ENCODE data around the gene FTL.

DNA sequence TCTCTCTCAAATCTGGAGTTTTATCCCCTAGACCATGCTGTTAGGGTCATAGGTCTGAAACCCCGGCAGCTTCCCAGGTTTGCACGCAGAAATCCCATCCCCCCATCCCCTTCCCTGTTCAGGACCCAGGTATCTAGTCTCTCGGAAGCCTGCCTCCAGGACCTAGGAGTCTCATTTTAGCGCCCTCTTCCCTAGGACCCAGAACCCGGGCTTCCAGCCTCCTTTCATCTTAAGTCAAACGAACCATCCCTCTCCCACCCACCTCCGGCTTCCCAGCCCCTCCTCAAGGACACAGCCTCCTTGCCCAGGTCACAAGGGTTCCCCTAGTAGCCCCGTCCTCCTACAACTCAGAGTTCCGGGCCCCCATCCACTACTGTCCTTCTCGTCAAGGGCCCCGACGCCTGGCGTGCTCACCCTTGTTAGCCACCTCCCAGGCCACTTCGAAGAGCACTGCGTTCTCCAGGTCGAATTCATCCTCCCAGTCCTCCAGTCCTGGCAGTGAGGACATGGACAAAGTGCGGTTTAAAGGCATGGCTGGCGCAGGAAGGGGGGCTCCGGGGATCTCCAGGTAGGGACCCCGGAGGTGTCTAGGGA is 27.6 kb downstream of the FTL start:
- TF ChIP-seq, protein P1, sequence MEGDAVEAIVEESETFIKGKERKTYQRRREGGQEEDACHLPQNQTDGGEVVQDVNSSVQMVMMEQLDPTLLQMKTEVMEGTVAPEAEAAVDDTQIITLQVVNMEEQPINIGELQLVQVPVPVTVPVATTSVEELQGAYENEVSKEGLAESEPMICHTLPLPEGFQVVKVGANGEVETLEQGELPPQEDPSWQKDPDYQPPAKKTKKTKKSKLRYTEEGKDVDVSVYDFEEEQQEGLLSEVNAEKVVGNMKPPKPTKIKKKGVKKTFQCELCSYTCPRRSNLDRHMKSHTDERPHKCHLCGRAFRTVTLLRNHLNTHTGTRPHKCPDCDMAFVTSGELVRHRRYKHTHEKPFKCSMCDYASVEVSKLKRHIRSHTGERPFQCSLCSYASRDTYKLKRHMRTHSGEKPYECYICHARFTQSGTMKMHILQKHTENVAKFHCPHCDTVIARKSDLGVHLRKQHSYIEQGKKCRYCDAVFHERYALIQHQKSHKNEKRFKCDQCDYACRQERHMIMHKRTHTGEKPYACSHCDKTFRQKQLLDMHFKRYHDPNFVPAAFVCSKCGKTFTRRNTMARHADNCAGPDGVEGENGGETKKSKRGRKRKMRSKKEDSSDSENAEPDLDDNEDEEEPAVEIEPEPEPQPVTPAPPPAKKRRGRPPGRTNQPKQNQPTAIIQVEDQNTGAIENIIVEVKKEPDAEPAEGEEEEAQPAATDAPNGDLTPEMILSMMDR (IDR thresholded peaks at IDR 0.05) = no peak
- no peak for TF ChIP-seq POLR2A (IDR thresholded peaks at IDR 0.05)
